Thoracic aorta (tissue), 2 donors: ENCODE data around the gene SLC9A3. TPM values are rescaled to one million over a fixed set of nuclear protein-coding genes. Genes with fewer than 3 reads are reported as not detected.

ENCODE experiments used
- total RNA-seq, 2 donors: library from RNA; depleted of rRNA; stranded (reverse); fragments of >200 nt; gene quantifications; one replicate each; pipeline versions ENCODE4 v1.1.0 to v1.2.3, GENCODE V29; 2016

The SLC9A3 gene
- total RNA-seq, 2 donors from 2014 or later, result 1.6 to 1.8 TPM

Other genes with a start within 250 kb of the SLC9A3 start
- gene AHRR, start 202.7 kb downstream of the SLC9A3 start, total RNA-seq, result 1 to 10 TPM in 1 of 2 donors, under 1 TPM in 1; 0.85 to 3.1 TPM
- 10 to 100 TPM; 34.5 to 79.7 TPM for gene EXOC3, start 81.3 kb downstream of the SLC9A3 start, total RNA-seq
- 1 to 10 TPM in 1 of 2 donors, under 1 TPM in 1; 0.68 to 2.0 TPM for gene CEP72, start 87.9 kb upstream of the SLC9A3 start, total RNA-seq
- 10 to 100 TPM in 1 of 2 donors, 1 to 10 TPM in 1; 9.9 to 13.0 TPM for gene TPPP, start 168.9 kb upstream of the SLC9A3 start, total RNA-seq